ENCODE data around the gene NEUROG2.
"Not testable (repeated sequence)": the region's sequence is repeated elsewhere in the genome, so short reads cannot be mapped to it uniquely, and the experiment has no call there.

NEUROG2 gene

DNA sequence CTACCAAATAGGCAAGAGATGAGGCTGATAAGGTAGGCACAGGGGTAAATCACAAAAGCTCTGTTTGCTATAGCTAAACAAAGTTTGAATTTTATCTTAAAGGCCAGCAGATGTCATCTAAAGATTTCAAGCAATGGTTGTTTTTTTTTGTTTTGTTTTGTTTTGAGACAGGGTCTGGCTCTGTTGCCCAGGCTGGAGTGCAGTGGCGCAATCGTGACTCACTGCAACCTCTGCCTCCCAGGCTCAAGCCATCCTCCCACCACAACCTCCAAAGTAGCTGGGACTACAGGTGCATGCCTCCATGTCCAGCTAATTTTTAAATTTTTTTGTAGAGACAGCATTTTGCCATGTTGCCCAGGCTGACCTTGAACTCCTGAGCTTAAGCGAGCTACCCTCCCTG lies 43.1 kb upstream of the NEUROG2 start:
- no peak overlapping the region for H3K4me3 ChIP-seq (ENCODE audit: low read depth, low read length)
- no peak for DNase-seq (ENCODE audit: low read depth)
- TF ChIP-seq MAX (IDR thresholded peaks at IDR 0.05; ENCODE audit: low read depth, low read length) (no peak), MYC (IDR thresholded peaks at IDR 0.05; ENCODE audit: low read depth, low read length) (no peak), CTCF (IDR thresholded peaks at IDR 0.05; ENCODE audit: low read depth, low read length) (no peak), POLR2A (IDR thresholded peaks at IDR 0.05; ENCODE audit: extremely low read depth, insufficient read length) (no peak)

DNA sequence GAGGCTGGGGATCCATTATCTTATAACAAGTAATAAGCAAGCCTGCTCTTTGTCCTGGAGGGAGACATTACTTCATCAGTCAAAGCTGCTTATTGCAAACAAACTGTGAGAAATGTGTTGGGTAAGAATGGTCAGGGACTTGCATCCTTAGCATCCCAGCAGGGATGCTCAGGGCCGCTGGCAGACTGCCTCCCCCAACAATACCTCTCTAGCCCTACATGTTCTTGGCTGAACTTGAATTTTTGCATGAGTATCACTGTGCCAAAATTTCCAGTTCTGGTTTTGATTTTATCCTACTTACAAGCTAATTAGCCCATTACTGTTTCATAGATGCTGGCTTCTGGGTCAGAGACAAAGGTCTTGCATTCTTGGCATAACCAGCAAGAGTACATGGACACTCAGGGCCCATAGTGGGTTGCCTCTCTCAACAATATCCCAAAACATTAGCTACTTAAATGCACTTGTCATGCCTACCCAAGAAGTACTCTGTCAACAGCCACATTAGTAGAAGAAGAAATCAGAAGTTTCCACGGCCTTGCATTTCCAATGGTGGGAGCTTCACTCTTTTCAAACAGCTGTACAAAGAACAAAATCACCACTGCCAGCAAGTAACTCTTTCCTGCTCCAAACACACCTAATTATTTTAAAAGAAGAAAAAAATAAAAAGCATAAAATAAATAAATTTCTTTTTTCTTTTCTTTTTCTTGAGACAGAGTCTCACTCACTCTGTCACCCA lies 41.9 kb upstream of the NEUROG2 start:
- TF ChIP-seq POLR2A (IDR thresholded peaks at IDR 0.05; ENCODE audit: extremely low read depth, insufficient read length), result no peak
- TF ChIP-seq MYC (IDR thresholded peaks at IDR 0.05; ENCODE audit: low read depth, low read length), result no peak
- no peak for TF ChIP-seq CTCF (IDR thresholded peaks at IDR 0.05; ENCODE audit: low read depth, low read length)
- no peak for TF ChIP-seq MAX (IDR thresholded peaks at IDR 0.05; ENCODE audit: low read depth, low read length)
- DNase-seq (ENCODE audit: low read depth), result no peak

DNA sequence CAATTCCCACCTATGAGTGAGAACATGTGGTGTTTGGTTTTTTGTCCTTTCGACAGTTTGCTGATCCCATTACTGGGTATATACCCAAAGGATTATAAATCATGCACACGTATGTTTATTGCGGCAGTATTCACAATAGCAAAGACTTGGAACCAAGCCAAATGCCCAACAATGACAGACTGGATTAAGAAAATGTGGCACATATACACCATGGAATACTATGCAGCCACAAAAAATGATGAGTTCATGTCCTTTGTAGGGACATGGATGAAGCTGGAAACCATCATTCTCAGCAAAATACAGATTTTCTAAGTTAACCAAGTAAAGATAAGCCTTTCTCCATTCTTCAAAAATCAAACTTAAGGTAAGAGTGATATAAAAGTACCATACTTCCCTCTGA lies 38.3 kb upstream of the NEUROG2 start:
- H3K4me3 ChIP-seq (ENCODE audit: low read depth, low read length); DNase-seq (ENCODE audit: low read depth): not testable (repeated sequence)

More for the DNA sequence above, 41.9 kb upstream of the NEUROG2 start:
- no peak overlapping the region for H3K4me3 ChIP-seq (ENCODE audit: low read depth, low read length)

DNA sequence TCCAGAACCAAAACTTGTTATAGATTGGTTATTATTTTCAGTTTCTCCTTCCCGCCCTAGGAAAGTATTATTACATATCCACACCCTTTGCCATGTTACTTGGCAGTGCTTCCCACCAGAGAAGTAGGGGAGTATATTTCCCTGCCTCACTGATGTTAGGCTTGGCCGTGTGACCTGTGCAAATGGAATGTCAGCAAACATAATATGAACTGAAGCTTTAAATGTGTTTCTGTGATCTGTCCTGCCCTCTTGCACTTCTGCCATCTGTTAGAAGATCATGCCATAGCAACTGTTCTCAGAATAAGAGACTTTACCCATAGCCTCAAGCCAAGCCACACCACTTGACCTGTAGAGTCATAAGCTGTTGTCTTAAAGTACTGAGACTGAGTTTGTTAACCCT lies 36.7 kb upstream of the NEUROG2 start:
- no peak for DNase-seq (ENCODE audit: low read depth)
- TF ChIP-seq MYC (IDR thresholded peaks at IDR 0.05; ENCODE audit: low read depth, low read length), result no peak
- TF ChIP-seq CTCF (IDR thresholded peaks at IDR 0.05; ENCODE audit: low read depth, low read length), result no peak
- no peak for TF ChIP-seq POLR2A (IDR thresholded peaks at IDR 0.05; ENCODE audit: extremely low read depth, insufficient read length)
- no peak for TF ChIP-seq MAX (IDR thresholded peaks at IDR 0.05; ENCODE audit: low read depth, low read length)
- no peak overlapping the region for H3K4me3 ChIP-seq (ENCODE audit: low read depth, low read length)

DNA sequence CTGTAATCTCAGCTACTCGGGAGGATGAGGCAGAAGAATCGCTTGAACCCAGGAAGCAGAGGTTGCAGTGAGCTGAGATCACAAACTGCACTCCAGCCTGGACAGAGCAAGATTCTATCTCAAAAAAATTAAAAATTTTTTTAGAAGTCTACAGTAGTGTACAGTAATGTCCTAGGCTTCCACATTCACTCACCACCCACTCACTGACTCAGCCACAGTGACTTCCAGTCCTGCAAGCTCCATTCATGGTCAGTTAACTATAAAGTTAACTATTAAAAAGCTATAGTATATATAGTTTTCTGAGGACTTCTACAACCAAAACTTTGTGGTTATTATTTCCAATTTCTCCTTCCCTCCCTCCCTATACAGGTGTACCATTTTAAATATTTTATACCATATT lies 34.7 kb upstream of the NEUROG2 start:
- no peak for TF ChIP-seq CTCF (IDR thresholded peaks at IDR 0.05; ENCODE audit: low read depth, low read length)
- no peak for TF ChIP-seq POLR2A (IDR thresholded peaks at IDR 0.05; ENCODE audit: extremely low read depth, insufficient read length)
- TF ChIP-seq MYC (IDR thresholded peaks at IDR 0.05; ENCODE audit: low read depth, low read length), result no peak
- TF ChIP-seq MAX (IDR thresholded peaks at IDR 0.05; ENCODE audit: low read depth, low read length), result no peak
- no peak overlapping the region for H3K4me3 ChIP-seq (ENCODE audit: low read depth, low read length)
- DNase-seq (ENCODE audit: low read depth), result no peak

DNA sequence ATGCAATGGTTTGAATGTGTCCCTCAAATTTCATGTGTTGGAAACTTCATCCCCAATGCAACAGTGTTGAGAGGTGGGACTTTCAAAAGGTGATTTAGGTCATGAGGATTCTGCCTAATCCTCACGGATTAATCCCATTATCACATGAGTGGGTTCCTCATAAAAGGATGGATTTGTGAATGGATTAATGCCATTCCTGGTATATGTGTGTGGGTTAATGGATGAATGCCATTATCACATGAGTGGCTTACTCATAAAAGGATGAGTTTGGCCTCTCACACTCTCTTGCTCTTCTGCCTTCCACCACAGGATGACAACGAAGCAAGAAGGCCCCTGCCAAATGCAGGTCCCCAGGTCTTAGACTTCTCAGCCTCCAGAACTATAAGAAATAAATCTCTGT lies 30.5 kb upstream of the NEUROG2 start:
- TF ChIP-seq CTCF (IDR thresholded peaks at IDR 0.05; ENCODE audit: low read depth, low read length) (no peak), MAX (IDR thresholded peaks at IDR 0.05; ENCODE audit: low read depth, low read length) (no peak), MYC (IDR thresholded peaks at IDR 0.05; ENCODE audit: low read depth, low read length) (no peak), POLR2A (IDR thresholded peaks at IDR 0.05; ENCODE audit: extremely low read depth, insufficient read length) (no peak)
- no peak for DNase-seq (ENCODE audit: low read depth)
- H3K4me3 ChIP-seq (ENCODE audit: low read depth, low read length), result no peak overlapping the region
